ENCODE results near the gene CNGA3.

Gene CNGA3

DNA sequence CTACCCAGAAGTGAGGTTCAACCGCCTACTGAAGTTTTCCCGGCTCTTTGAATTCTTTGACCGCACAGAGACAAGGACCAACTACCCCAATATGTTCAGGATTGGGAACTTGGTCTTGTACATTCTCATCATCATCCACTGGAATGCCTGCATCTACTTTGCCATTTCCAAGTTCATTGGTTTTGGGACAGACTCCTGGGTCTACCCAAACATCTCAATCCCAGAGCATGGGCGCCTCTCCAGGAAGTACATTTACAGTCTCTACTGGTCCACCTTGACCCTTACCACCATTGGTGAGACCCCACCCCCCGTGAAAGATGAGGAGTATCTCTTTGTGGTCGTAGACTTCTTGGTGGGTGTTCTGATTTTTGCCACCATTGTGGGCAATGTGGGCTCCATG lies 49.7 kb downstream of the CNGA3 start:
- no peak overlapping the region for H3K9ac ChIP-seq (ENCODE audit: low read length)
- H3K4me3 ChIP-seq (ENCODE audit: low read length): no peak overlapping the region
- no peaks in the 10 kb centered on the region for H3K4me1 ChIP-seq (ENCODE audit: low read length)
- H3K36me3 ChIP-seq (replicated peaks; ENCODE audit: low read depth, low read length): no peaks in the 10 kb centered on the region
- no peaks in the 10 kb centered on the region for H3K79me2 ChIP-seq (ENCODE audit: low read length)
- peaks cover 31% of the 10 kb centered on the region for H3K27me3 ChIP-seq (ENCODE audit: low read depth, low read length)
- H3K9me3 ChIP-seq (ENCODE audit: insufficient read depth, low read length): no peaks in the 10 kb centered on the region
- H3K27ac ChIP-seq (ENCODE audit: low read length): no peak overlapping the region
- H4K20me1 ChIP-seq (ENCODE audit: insufficient read depth, low read length): no peaks in the 10 kb centered on the region
- H3K4me2 ChIP-seq (ENCODE audit: low read length): no peak overlapping the region
- TF ChIP-seq EZH2phosphoT487 (IDR thresholded peaks at IDR 0.05; ENCODE audit: low read depth): no peak
- TF ChIP-seq, protein P1, sequence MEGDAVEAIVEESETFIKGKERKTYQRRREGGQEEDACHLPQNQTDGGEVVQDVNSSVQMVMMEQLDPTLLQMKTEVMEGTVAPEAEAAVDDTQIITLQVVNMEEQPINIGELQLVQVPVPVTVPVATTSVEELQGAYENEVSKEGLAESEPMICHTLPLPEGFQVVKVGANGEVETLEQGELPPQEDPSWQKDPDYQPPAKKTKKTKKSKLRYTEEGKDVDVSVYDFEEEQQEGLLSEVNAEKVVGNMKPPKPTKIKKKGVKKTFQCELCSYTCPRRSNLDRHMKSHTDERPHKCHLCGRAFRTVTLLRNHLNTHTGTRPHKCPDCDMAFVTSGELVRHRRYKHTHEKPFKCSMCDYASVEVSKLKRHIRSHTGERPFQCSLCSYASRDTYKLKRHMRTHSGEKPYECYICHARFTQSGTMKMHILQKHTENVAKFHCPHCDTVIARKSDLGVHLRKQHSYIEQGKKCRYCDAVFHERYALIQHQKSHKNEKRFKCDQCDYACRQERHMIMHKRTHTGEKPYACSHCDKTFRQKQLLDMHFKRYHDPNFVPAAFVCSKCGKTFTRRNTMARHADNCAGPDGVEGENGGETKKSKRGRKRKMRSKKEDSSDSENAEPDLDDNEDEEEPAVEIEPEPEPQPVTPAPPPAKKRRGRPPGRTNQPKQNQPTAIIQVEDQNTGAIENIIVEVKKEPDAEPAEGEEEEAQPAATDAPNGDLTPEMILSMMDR (IDR thresholded peaks at IDR 0.05; ENCODE audit: low read depth, low read length): no peak
- no peak overlapping the region for H2AFZ ChIP-seq (ENCODE audit: low read depth, low read length)

DNA sequence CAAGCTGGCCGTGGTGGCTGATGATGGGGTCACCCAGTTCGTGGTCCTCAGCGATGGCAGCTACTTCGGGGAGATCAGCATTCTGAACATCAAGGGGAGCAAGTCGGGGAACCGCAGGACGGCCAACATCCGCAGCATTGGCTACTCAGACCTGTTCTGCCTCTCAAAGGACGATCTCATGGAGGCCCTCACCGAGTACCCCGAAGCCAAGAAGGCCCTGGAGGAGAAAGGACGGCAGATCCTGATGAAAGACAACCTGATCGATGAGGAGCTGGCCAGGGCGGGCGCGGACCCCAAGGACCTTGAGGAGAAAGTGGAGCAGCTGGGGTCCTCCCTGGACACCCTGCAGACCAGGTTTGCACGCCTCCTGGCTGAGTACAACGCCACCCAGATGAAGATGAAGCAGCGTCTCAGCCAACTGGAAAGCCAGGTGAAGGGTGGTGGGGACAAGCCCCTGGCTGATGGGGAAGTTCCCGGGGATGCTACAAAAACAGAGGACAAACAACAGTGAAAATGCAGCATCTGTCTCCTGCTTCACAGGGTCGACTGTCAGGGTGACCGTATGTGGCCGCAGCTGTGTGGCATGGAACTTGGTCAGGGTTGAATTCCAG lies 50.6 kb downstream of the CNGA3 start:
- TF ChIP-seq, protein P1 (IDR thresholded peaks at IDR 0.05; ENCODE audit: low read depth, low read length): no peak
- no peak for TF ChIP-seq EZH2phosphoT487 (IDR thresholded peaks at IDR 0.05; ENCODE audit: low read depth)
- Histone ChIP-seq H3K79me2 (ENCODE audit: low read length) (no peaks in the 10 kb centered on the region), H3K36me3 (replicated peaks; ENCODE audit: low read depth, low read length) (no peaks in the 10 kb centered on the region), H3K27me3 (ENCODE audit: low read depth, low read length) (peaks cover 39% of the 10 kb centered on the region), H2AFZ (ENCODE audit: low read depth, low read length) (no peak overlapping the region), H3K4me1 (ENCODE audit: low read length) (no peaks in the 10 kb centered on the region), H3K9ac (ENCODE audit: low read length) (no peak overlapping the region), H3K4me3 (ENCODE audit: low read length) (no peak overlapping the region), H4K20me1 (ENCODE audit: insufficient read depth, low read length) (no peaks in the 10 kb centered on the region), H3K4me2 (ENCODE audit: low read length) (no peak overlapping the region), H3K27ac (ENCODE audit: low read length) (no peak overlapping the region), H3K9me3 (ENCODE audit: insufficient read depth, low read length) (no peaks in the 10 kb centered on the region)

DNA sequence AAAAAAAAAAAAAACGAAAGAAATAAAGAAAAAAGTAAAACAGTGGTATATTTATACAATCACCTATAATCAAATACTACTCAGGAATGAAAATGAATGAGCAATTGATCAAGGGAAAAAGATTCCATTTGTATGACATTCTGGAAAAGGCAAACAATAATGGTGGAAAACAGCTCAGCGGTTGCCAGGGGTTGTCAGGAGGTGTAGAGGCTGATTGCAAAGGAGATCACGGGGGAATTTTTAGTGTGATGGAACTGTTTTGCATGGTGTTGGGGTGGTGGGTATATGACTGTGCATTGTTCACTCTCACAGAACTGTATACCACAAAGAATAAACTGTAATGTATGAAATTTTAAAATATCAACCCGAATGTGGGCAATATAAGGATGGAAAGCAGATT lies 52.9 kb downstream of the CNGA3 start:
- no peaks in the 10 kb centered on the region for H3K4me1 ChIP-seq (ENCODE audit: low read length)
- no peak overlapping the region for H2AFZ ChIP-seq (ENCODE audit: low read depth, low read length)
- H3K79me2 ChIP-seq (ENCODE audit: low read length): no peaks in the 10 kb centered on the region
- H3K27me3 ChIP-seq (ENCODE audit: low read depth, low read length): peaks cover 50% of the 10 kb centered on the region
- H3K36me3 ChIP-seq (replicated peaks; ENCODE audit: low read depth, low read length): no peaks in the 10 kb centered on the region
- no peak overlapping the region for H3K4me3 ChIP-seq (ENCODE audit: low read length)
- TF ChIP-seq EZH2phosphoT487 (IDR thresholded peaks at IDR 0.05; ENCODE audit: low read depth): no peak
- TF ChIP-seq, protein P1 (IDR thresholded peaks at IDR 0.05; ENCODE audit: low read depth, low read length): no peak
- H3K4me2 ChIP-seq (ENCODE audit: low read length): no peak overlapping the region
- no peaks in the 10 kb centered on the region for H3K9me3 ChIP-seq (ENCODE audit: insufficient read depth, low read length)
- no peaks in the 10 kb centered on the region for H4K20me1 ChIP-seq (ENCODE audit: insufficient read depth, low read length)
- H3K9ac ChIP-seq (ENCODE audit: low read length): no peak overlapping the region
- H3K27ac ChIP-seq (ENCODE audit: low read length): no peak overlapping the region

DNA sequence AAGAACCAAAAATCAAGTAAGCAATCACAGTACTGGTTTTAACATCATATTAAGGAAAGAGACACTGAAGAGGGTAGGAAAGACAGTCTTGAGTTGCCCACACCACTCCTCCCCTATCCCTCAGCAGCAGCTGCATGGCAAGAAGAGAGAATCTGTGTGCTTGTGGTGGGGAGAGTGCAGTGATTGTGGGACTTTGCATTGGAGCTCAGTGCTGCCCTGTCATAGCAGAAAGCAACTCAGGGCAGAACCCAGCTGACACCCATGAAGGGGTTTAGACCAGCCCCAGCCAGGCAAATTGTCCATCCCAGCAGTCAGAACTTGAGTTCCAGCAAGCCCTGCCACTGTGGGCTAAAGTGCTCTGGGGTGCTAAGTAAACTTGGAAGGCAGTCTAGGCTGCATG lies 57.6 kb downstream of the CNGA3 start:
- Histone ChIP-seq H3K79me2 (ENCODE audit: low read length) (no peaks in the 10 kb centered on the region), H4K20me1 (ENCODE audit: insufficient read depth, low read length) (no peaks in the 10 kb centered on the region), H3K4me3 (ENCODE audit: low read length) (no peak overlapping the region), H3K9me3 (ENCODE audit: insufficient read depth, low read length) (no peaks in the 10 kb centered on the region), H3K36me3 (replicated peaks; ENCODE audit: low read depth, low read length) (no peaks in the 10 kb centered on the region), H3K27me3 (ENCODE audit: low read depth, low read length) (peaks cover 46% of the 10 kb centered on the region), H3K4me1 (ENCODE audit: low read length) (no peaks in the 10 kb centered on the region), H3K9ac (ENCODE audit: low read length) (no peak overlapping the region), H3K4me2 (ENCODE audit: low read length) (no peak overlapping the region), H3K27ac (ENCODE audit: low read length) (no peak overlapping the region), H2AFZ (ENCODE audit: low read depth, low read length) (no peak overlapping the region)
- TF ChIP-seq EZH2phosphoT487 (IDR thresholded peaks at IDR 0.05; ENCODE audit: low read depth): no peak
- TF ChIP-seq, protein P1 (IDR thresholded peaks at IDR 0.05; ENCODE audit: low read depth, low read length): no peak

Data from OCI-LY3 (cell line).